Stimulated activated CD8-positive, alpha-beta memory T cell treated with anti-CD3 and anti-CD28 coated beads, Interleukin-4, amount 100 ng/mL, for 1 hour (primary cell): ENCODE results near the gene TUBA3E.
"Not testable (repeated sequence)": the region's sequence is repeated elsewhere in the genome, so short reads cannot be mapped to it uniquely, and the experiment has no call there.

Experiments
- DNase-seq, 2 donors: peaks; one replicate each; pipeline ENCODE4 v3.0.0-alpha.2; 2020; ENCODE audit warnings: low read depth in 2 of 2, low spot score in 1 of 2

TUBA3E gene

DNA sequence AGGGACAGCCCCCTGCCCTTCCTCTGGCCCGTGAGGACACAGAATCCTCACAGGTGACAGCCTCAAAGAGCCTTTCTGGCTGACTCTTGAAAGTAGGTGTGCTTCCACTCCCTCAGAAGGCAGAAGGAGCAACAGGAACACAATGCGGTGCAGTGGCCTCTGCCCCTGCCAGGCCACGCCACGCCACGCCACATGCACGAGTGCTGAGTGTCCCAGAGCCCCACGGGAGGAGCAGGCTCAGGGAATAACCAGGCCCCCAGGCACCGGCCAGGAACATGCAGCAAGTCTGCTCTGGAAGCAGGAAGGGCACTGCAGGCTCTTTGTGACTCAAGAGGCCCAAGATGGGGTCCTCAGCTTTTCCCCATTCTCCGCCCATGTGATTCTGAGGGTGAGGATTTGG lies 35.3 kb downstream of the TUBA3E start:
- no peak for DNase-seq

DNA sequence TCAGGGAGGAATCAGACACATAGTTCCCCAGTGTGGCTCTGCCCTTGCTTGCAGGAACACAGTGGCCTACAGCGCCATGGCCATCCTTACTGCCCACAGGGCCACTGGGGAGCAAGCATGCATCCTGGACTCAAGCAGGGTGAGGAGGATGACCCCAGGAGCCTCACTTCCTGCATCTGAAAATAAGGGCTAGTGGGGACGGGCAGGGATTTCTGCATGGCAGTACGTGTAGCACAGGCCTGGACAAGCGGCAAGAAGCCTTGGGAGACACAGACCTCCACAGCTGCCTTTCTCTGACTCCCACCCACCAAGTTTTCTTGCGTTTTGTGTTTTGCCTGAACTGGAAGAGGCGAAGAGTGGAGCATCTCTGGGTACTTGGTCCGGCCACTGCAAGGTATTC lies 35.8 kb downstream of the TUBA3E start:
- not testable (repeated sequence) for DNase-seq

DNA sequence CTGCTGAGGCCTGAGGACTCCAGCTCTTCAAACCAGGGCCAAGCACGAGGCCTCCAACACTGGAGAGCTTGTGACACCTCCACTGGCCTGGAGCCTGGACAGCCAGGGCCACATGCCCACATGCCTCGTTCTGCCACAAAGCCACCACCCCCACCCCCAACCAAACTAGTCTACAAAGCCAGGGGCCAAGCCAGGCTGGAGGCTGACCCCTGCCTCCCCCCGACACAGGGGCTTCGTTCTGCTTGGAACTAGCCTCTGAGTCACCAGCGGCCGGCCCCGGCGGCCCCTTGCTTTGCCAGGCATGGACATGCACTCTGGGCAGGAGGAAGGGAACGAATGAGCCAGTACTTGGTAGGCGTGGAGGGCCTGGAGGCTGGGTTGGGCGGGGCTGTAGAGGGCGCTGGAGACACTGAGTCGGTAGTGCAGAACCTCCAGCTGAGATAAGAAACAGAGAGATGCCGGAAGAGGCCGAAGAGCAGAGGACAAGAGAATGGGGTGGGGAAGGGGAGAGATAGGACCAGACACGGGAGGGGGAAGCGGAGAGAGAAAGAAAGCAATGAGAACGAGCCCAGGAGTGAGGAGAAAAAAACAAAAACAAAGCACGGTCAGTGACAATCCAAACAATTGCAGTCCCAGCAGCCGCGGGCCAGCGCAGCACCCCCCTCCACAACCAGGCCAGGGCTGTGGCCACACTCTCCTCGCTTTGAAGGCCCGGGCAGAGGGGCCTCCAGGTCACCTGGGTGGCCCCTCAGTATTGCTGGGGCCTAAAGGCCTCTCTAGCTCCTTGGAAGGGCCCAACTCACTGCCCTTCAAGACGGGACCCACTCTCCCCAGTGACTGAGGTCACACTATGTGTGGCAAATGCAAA lies 37.2 kb downstream of the TUBA3E start:
- DNase-seq = not testable (repeated sequence)

DNA sequence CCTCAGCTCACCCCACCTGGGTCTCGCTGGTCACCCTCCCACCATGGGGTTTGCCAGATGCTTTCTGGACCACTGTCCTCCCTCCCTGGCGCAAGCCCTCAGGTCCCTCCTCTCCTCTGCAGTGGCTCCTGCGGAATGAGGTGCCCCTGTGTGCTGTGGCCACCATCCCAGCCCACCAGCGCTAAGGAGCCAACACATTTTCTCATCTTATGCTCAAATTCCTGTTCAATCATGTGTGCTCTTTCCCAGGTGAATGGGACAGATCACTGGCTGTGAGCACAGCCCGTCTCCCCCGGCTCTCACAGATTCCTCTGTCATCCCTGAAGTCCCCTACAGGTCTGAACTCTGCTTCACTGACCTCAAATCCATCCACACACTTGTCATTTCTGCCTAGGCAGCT lies 38.1 kb downstream of the TUBA3E start:
- DNase-seq = no peak

DNA sequence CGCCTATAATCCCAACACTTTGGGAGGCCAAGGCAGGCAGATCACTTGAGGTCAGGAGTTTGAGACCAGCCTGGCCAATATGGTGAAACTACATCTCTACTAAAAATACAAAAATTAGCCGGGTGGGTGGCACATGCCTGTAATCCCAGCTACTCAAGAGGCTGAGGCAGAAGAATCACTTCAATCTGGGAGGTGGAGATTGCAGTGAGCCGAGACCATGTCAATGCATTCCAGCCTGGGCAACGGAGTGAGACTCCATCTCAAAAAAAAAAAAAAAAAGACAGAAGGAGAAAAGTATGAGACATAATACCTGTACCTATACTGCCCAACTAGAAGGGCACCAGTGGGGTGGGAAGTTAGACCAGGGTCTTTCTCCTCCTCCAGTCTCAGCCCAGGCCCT lies 38.9 kb downstream of the TUBA3E start:
- DNase-seq = not testable (repeated sequence)

DNA sequence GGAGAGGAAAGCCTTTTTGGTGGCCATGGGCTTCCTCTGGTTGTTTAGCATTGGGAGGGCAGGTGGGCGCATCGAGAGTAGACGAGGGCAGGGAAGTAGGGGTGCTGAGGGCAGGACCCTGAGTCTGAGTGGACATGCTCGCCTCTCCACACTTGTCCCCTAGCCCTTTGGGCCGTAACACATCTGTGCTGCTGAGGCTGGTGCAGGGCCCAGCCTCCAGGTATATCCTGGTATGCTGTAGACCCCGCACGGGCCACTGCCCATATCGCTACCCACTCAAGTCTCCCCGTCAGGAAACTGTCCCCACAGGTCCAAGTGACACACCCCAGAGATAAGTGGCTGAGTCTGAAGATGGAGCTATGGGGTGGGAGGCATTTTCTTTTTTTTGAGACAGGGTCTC lies 39.6 kb downstream of the TUBA3E start:
- no peak for DNase-seq

DNA sequence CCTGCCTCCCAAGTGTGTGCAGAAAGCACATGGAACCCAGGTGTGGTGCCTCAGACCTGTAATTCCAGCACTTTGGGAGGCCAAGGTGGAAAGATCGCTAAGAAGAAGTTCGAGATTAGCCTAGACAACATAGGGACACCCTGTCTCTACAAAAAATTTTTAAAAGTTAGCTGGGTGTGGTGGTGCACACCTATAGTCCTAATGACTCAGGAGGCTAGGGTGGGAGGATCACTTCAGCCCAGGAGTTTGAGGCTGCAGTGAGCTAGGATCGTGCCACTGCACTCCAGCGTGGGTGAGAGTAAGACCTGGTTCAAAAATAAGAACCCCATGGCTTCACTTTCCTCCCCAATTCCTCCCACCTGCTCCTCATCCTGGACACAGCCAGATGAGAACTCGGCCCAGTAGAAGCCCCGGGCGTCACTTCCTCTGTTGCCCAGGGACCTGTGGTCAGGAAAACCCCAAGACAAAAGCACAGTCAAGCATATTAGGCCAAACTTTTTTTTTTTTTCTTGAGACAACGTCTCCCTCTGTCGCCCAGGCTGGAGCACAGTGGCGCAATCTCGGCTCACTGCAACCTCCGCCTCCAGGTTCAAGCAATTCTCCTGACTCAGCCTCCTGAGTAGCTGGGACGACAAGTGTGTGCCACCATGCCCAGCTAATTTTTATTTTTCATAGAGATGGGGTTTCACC lies 40.3 kb downstream of the TUBA3E start:
- DNase-seq = not testable (repeated sequence)

DNA sequence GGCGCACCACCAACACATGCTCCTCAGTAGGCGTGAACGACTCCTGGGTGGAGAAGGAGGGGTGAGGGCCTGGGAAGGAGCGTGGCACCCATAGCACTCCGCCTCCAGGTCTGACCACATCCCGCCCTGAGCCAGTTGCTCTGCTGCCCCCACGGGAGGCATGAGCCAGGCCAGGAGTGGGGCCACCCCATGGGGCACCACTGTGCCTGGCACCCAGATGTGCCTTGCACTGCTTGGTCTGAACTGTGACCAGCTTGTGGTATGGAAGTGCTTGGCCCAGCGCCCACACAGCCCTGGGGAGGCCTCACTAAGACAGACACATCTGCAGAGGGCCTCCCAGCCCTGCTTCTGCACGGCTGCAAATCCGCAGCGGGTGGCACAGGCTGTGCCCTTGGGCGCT lies 40.9 kb downstream of the TUBA3E start:
- not testable (repeated sequence) for DNase-seq

DNA sequence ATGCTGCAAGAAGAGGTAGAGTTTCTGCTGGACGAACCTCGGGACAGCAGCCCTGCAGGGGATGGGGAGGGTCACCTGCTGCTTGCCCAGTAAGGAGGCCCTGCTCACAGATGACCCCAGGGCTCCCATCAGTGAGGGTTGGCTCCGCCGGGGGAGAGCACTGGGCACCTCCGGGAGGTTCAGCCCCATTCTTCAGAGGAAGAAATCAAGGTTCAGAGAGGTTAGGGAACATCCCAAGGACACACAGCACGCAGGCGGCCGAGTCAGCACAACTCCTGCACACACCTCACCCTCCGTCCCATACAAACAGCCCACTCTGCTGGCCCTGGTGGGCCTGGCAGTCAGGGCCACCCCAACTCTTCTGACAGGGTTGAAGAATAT lies 41.6 kb downstream of the TUBA3E start:
- DNase-seq = no peak

DNA sequence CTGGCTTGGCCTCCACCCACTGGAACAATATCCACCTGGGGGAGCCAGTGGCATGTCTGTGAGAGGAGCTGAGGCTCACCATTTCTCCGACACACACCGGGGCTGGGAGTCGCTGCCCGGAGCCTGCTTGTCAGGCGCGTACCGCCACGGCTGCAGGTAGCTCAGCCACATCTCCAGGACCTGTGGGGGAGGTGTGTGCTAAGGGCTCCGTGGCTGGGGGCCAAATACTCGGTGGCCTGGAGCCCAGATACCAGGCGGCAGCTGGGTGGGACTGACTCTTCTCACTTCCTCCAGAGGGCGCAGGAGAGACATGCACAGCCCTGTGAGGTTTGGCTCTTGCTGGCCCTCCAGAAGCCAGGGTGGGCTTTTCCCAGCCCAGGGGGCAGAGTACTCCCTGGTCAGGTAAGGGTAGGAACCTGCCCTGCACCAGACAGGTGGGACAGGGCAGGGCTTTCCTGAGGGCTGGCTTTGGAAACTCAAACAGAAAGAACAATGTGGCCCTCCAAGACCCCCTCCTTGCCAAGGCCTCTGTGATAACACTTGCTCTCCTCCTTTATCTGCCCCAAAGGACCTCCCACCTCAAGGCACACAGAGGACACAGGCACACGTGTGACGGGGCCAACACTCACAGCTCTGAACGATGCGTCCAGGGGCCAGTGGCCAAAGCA lies 42.1 kb downstream of the TUBA3E start:
- not testable (repeated sequence) for DNase-seq

DNA sequence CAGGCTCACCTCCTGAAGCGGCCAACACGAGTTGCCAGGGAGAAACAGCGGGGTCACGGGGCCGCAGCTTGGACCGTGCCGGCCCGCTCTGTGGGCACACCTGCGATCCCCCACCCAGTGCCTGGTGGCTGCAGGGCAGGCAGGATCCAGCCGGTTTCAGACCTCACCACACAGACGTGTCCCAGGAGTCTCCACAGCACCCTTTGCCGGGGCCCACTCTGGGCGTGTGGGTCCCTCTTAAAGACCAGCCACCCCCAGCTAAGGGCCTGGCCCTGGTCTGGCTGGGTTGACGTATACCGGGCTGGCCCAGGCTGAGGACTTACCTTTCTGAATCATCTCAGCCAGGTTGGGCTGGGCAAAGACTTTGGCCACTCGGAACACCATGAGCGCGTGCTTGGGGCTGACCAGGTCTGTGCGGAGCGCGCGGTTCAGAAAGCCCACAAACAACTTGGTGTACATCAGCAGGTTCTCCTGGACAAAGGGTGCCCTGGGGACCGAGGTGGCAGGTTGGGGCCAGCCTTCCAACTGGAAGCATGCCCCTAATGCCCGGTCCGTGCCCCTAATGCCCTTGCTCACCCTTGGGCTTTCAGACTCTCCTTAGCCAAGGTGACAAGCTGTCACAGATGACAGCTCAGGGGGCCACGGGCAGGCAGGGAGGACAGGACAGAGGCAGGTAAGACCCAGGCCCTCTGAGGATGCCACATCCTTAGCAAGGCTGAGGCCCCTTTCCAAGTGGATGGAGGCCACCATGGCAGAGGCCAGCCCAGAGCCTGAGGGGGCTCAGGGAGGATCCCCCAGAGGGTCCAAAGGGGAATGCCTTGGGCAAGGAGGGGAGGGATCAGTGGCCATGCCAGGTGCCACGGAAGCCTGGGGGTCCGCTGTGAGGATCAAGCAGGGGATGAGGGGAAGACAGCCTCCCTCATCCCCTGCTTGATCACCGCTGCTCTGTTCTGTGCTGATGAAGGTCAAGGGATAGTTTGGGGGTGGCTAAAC lies 43.2 kb downstream of the TUBA3E start:
- DNase-seq = no peak

DNA sequence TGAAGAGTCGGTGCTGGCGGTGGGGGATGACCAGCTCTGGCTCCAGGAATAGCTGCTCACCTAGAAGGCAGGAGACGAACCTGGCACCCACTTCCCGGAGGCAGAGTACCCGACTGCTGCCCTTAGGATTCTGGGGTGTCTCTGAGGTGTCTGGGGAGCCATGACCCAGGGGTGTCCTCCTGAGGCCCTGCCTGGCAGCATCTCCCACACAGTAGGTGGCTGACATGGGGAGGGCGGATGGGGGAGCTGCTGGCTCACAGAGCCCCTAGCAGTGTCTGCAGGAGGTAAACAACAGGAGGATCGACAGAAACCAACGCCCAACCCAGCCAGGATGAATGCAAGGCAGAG lies 43.8 kb downstream of the TUBA3E start:
- DNase-seq = not testable (repeated sequence)

DNA sequence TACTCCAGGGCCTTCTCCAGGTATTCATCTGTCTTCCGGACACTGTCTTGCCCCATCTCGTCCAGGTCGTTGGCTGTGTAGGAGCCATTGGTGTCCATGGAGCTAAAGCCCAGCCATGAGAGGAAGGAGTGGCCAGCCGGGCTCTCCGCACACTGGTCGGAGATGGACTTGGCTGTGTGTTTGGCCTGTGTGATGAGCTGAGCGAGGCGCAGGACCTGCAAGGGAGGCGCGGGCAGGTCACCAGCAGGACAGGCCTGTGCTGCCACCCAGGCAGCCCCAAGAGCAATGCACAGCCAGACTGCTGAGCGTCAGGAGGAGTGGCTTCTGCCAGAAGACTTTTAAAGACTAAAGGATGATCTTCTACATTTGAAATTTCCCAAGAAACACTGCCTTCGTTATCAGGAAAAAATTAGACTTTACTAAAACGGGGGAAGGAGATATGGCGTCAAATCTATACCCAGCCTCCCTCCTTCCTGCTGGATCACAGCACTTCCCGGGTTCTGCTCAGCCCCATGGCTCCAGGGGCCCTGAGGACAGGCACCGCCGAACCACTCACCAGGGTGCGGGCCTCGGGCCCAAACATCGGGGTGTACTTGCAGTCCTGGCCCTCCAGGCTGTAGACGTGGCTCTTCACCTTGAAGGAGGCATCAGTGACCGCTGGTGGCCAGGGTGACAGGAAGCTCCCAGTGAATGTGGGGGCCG lies 44.4 kb downstream of the TUBA3E start:
- DNase-seq = not testable (repeated sequence)

DNA sequence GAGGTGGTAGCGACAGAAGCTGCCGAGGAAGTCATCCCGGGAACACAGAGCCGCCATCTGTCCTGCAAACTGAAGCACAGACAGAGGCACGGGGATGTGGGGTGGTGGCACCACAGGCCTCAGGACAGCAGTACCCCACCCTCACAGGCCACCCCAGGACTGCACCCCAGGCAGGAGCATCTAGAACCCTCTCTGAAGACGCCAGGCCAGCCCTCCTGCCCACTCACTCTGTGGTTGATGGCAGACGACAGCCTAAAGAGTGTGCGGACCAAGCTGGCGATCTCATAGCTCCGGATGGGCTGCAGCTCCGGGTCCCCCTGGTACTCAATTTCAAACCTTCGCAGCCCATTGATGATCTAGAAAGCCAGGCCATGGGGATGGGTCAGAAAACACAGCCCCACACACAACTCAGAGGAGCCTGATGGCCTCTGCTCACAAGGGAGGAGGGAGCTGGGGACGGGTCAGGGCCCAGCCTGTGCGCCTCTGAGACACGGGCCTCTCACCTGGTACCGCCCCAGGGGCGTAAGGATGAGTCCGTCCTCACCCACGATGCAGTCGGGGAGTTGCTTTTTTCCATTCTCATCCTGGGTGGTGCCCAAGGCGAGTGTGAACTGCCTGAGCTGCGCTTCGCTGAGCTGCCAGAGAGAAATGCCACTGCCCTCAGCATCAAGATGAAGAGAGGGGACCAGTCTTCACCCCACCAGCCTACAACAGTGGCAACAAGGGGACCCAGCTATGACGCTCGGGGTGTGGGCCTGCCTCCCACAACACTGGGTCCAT lies 45.2 kb downstream of the TUBA3E start:
- DNase-seq = no peak

DNA sequence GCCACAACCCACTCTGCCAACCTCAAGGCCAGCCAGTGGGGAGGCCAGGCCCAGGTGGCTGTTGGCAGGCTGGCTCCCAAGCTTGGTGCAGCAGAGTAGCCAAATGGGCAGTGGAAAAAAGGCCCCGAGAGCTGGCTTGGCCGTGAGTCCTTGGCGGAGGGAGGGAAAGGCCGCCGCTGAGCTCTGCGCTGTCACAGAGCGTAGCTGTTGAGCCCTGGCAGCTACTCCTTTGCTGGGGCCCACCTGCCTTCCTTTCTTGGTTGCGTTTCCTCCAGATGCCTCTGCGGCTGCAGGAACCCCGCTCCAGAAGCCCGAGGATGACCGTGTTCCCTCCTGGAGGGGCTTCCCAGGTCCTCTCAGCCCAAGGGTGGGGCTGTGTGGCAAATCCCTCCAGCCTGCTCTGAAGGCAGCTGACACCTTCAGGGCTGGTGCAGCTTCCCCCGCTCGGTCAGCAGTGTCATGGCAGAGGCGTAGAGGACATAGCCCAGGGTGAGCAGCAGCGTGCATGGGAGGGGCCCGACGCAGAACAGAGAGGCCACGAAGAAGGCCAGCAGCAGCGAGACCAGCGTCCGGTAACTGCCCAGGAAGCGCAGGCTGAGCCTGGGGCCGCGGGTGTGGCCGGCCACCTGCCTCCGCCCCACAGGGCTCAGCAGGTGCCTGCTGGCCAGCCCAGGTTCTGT lies 46.0 kb downstream of the TUBA3E start:
- not testable (repeated sequence) for DNase-seq

DNA sequence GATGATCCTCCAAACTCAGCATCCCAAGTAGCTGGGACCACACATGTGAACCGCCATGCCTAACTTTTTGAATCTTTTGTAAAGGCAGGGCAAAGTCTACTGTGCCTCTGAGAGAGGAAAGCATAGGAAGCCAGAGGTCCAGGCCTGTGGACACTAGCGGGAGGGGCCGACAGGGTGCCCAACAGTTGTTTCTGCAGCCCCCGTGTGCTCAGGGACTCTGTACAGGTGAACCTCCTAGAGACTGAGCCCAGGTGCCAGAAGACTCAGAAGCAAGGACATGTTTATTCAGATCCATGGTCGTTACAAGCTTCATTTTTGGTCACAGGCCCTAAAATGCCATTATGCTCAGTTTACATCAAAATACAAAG lies 47.1 kb downstream of the TUBA3E start:
- DNase-seq = not testable (repeated sequence)

DNA sequence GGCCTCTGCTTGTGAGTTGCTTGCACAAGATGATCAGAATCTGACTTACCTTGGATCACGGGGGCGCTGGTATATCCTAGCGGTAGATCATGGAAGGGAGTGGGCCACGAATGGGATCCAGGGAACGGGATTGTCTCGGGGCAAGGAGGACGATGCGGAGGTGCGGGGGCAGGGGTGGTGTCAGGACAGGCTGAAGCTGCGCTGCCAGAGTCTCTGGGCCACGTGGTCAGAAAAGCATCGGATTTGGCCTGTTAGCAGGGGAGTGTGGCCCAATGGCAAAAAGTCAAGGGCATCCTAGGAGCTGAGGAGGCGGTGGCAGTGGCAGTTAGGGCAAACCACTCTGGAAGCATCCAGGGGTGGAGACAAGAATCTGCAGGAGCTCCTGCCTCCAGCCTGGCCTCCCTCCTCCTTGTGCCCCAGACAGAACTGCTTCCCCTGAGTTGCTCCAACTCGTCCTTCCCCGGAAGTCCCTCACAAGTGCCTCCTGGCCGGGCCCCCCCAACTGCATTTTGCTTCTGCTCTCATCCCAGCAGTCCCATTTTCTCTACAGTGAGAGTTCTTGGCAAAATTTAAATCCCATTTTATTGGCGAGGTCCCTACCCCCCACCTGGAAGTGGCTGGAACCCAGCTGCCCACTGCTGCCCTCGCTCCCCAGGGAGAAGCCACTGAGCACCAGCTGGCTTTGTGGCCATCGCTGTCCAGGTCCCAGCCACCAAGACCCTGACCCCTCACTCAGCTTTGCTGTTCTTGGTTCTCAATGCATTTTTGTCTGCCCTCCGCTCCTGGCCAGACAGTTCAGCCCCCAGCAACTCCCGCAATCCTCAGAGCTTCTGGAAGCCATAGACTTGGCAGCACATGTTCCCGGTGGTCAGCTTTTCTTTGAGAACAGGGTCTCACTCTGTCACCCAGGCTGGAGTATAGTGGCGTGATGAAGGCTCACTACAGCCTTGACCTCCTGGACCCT lies 47.8 kb downstream of the TUBA3E start:
- no peak for DNase-seq

DNA sequence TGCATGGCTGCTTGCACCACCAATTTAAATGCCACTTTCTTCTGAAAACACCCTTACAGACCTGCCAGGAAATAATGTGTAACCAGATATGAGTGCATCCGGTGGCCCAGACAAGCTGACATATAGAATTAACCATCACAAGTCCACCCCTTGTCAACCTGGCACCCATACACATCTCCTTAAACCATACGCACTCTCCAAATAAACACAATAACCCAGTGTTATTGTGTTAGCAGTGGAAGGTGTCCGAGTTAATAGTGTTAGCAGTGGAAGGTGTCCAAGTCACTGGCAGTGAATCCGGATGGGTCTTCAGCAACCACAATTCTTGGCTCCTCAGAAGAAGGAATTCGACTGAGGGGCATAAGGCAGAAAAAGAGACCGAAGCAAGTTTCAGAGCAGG lies 49.7 kb downstream of the TUBA3E start:
- DNase-seq = not testable (repeated sequence)
